Measurements from ENCODE around the gene ARID1B.

Gene ARID1B

GRCh38 chr6:157025437-157025836 is 248.3 kb downstream of the ARID1B start:
- no peak overlapping the region for H3K4me3 ChIP-seq (ENCODE audit: low read depth, low read length)
- H3K79me2 ChIP-seq = peaks cover 45% of the 10 kb centered on the region
- H3K27ac ChIP-seq = no peak overlapping the region
- H3K4me1 ChIP-seq = peaks cover 8% of the 10 kb centered on the region
- no peak overlapping the region for H3K4me2 ChIP-seq (ENCODE audit: low read length)
- H3K9me3 ChIP-seq (ENCODE audit: control insufficient read depth, low read length) = no peaks in the 10 kb centered on the region
- no peak overlapping the region for H3K9ac ChIP-seq
- no peak for TF ChIP-seq CTCF (IDR thresholded peaks at IDR 0.05)
- no peaks in the 10 kb centered on the region for H3K27me3 ChIP-seq (ENCODE audit: control insufficient read depth, insufficient read depth, low read length)
- no peak overlapping the region for H2AFZ ChIP-seq
- H3K36me3 ChIP-seq (ENCODE audit: control insufficient read depth, insufficient read depth, low read length) = no peaks in the 10 kb centered on the region

GRCh38 chr6:157029980-157030690 is 253.0 kb downstream of the ARID1B start:
- no peak overlapping the region for H3K27ac ChIP-seq
- H3K4me1 ChIP-seq = no peaks in the 10 kb centered on the region
- no peaks in the 10 kb centered on the region for H3K27me3 ChIP-seq (ENCODE audit: control insufficient read depth, insufficient read depth, low read length)
- H3K79me2 ChIP-seq = peaks cover 69% of the 10 kb centered on the region
- no peak overlapping the region for H2AFZ ChIP-seq
- H3K36me3 ChIP-seq (ENCODE audit: control insufficient read depth, insufficient read depth, low read length) = no peaks in the 10 kb centered on the region
- no peak overlapping the region for H3K9ac ChIP-seq
- no peak for TF ChIP-seq CTCF (IDR thresholded peaks at IDR 0.05)
- no peak overlapping the region for H3K4me3 ChIP-seq (ENCODE audit: low read depth, low read length)
- no peaks in the 10 kb centered on the region for H3K9me3 ChIP-seq (ENCODE audit: control insufficient read depth, low read length)
- no peak overlapping the region for H3K4me2 ChIP-seq (ENCODE audit: low read length)

GRCh38 chr6:157030755-157031154 is 253.6 kb downstream of the ARID1B start:
- H3K9me3 ChIP-seq (ENCODE audit: control insufficient read depth, low read length) = no peaks in the 10 kb centered on the region
- H3K27me3 ChIP-seq (ENCODE audit: control insufficient read depth, insufficient read depth, low read length) = no peaks in the 10 kb centered on the region
- no peak overlapping the region for H3K4me3 ChIP-seq (ENCODE audit: low read depth, low read length)
- no peak for TF ChIP-seq CTCF (IDR thresholded peaks at IDR 0.05)
- H2AFZ ChIP-seq = no peak overlapping the region
- no peak overlapping the region for H3K4me2 ChIP-seq (ENCODE audit: low read length)
- no peaks in the 10 kb centered on the region for H3K4me1 ChIP-seq
- H3K36me3 ChIP-seq (ENCODE audit: control insufficient read depth, insufficient read depth, low read length) = no peaks in the 10 kb centered on the region
- H3K27ac ChIP-seq = no peak overlapping the region
- H3K9ac ChIP-seq = no peak overlapping the region
- H3K79me2 ChIP-seq = peaks cover 67% of the 10 kb centered on the region

- no peak for TF ChIP-seq CTCF (IDR thresholded peaks at IDR 0.05)
- Histone ChIP-seq H3K79me2 (peaks cover 70% of the 10 kb centered on the region), H3K4me3 (ENCODE audit: low read depth, low read length) (peak overlapping the region; percentile 46), H3K4me2 (ENCODE audit: low read length) (peak overlapping the region; percentile 41), H3K9ac (no peak overlapping the region), H3K4me1 (no peaks in the 10 kb centered on the region), H3K27me3 (ENCODE audit: control insufficient read depth, insufficient read depth, low read length) (no peaks in the 10 kb centered on the region), H3K9me3 (ENCODE audit: control insufficient read depth, low read length) (no peaks in the 10 kb centered on the region), H3K27ac (no peak overlapping the region), H3K36me3 (ENCODE audit: control insufficient read depth, insufficient read depth, low read length) (no peaks in the 10 kb centered on the region), H2AFZ (no peak overlapping the region)
These were observed 255.7 kb downstream of the ARID1B start for GRCh38 chr6:157032923-157033322.
